Trophoblast cell (in vitro differentiated cells and primary cell): ENCODE data around the gene NDRG2.
"Not testable (repeated sequence)": the region's sequence is repeated elsewhere in the genome, so short reads cannot be mapped to it uniquely, and the experiment has no call there.

Experiments used
- DNase-seq, 2 donors: peaks; one replicate each; pipeline ENCODE4 v3.0.0-alpha.2; 2016
- H2AFZ ChIP-seq: 2 replicates; pipeline ENCODE4 v1.6.1; 2013; ENCODE audit warnings: low read length, moderate library complexity, mild to moderate bottlenecking; ENCODE audit not compliant: insufficient read depth, poor library complexity
- H2AK5ac ChIP-seq: 2 replicates; pipeline ENCODE4 v1.6.1; 2013; ENCODE audit warnings: mild to moderate bottlenecking, low read length
- H2BK120ac ChIP-seq: 2 replicates; pipeline ENCODE4 v1.6.1; 2013; ENCODE audit warnings: low read length, mild to moderate bottlenecking, moderate library complexity; ENCODE audit not compliant: insufficient read depth, poor library complexity
- H2BK12ac ChIP-seq: 2 replicates; pipeline ENCODE4 v1.6.1; 2013; ENCODE audit warnings: mild to moderate bottlenecking, low read length, moderate library complexity
- H2BK5ac ChIP-seq: 2 replicates; pipeline ENCODE4 v1.6.1; 2013; ENCODE audit warnings: low read length, low read depth, moderate library complexity, mild to moderate bottlenecking; ENCODE audit not compliant: poor library complexity
- H3K14ac ChIP-seq: 2 replicates; pipeline ENCODE4 v1.6.1; 2013; ENCODE audit warnings: mild to moderate bottlenecking, low read length
- H3K18ac ChIP-seq: 2 replicates; pipeline ENCODE4 v1.6.1; 2013; ENCODE audit warnings: mild to moderate bottlenecking, low read length
- H3K23ac ChIP-seq: 2 replicates; pipeline ENCODE4 v1.6.1; 2013; ENCODE audit warnings: low read length
- H3K27ac ChIP-seq: 2 replicates; pipeline ENCODE4 v1.5.1; 2013; ENCODE audit warnings: low read depth, mild to moderate bottlenecking, inconsistent platforms, low read length, moderate library complexity
- H3K27me3 ChIP-seq: 2 replicates; pipeline ENCODE4 v1.6.1; 2013; ENCODE audit warnings: inconsistent platforms, mild to moderate bottlenecking, low read length, moderate library complexity; ENCODE audit not compliant: insufficient read depth
- H3K36me3 ChIP-seq, 2 experiments: 1 replicate in 1 of 2; 2 replicates in 1 of 2; pipeline ENCODE4 v1.6.1; 2013; ENCODE audit warnings: low read length in 2 of 2, mild to moderate bottlenecking in 2 of 2, moderate library complexity in 1 of 2; ENCODE audit not compliant: insufficient read depth in 2 of 2, control insufficient read depth in 1 of 2
- H3K4ac ChIP-seq: 2 replicates; pipeline ENCODE4 v1.6.1; 2013; ENCODE audit warnings: low read depth, mild to moderate bottlenecking, low read length, moderate library complexity
- H3K4me1 ChIP-seq, 2 experiments: 1 replicate in 1 of 2; 2 replicates in 1 of 2; pipeline ENCODE4 v1.6.1; 2013; ENCODE audit warnings: low read length in 2 of 2, mild to moderate bottlenecking in 2 of 2, moderate library complexity in 1 of 2; ENCODE audit not compliant: insufficient read depth in 2 of 2, control insufficient read depth in 1 of 2
- H3K4me2 ChIP-seq: 2 replicates; pipeline ENCODE4 v1.6.1; 2013; ENCODE audit warnings: inconsistent platforms, mild to moderate bottlenecking, low read length, moderate library complexity
- H3K4me3 ChIP-seq: 2 replicates; pipeline ENCODE4 v1.5.1; 2013; ENCODE audit warnings: mild to moderate bottlenecking, low read depth, low read length, inconsistent platforms
- H3K79me1 ChIP-seq: one replicate; pipeline ENCODE4 v1.6.1; 2013; ENCODE audit warnings: low read length
- H3K79me2 ChIP-seq: 2 replicates; pipeline ENCODE4 v1.6.1; 2013; ENCODE audit warnings: low read length, mild to moderate bottlenecking; ENCODE audit not compliant: control insufficient read depth, insufficient read depth, poor library complexity
- H3K9ac ChIP-seq: 2 replicates; pipeline ENCODE4 v1.6.1; 2013; ENCODE audit warnings: mild to moderate bottlenecking, low read length
- H3K9me3 ChIP-seq: 2 replicates; pipeline ENCODE4 v1.6.1; 2013; ENCODE audit warnings: low read depth, mild to moderate bottlenecking, control low read depth, inconsistent platforms, low read length; ENCODE audit not compliant: insufficient read depth
- H4K12ac ChIP-seq: 2 replicates; pipeline ENCODE4 v1.6.1; 2013; ENCODE audit warnings: low read depth, mild to moderate bottlenecking, low read length, moderate library complexity
- H4K8ac ChIP-seq: 2 replicates; pipeline ENCODE4 v1.6.1; 2013; ENCODE audit warnings: low read depth, mild to moderate bottlenecking, low read length, moderate library complexity
- H4K91ac ChIP-seq: one replicate; pipeline ENCODE4 v1.6.1; 2013; ENCODE audit warnings: low read depth, mild to moderate bottlenecking, low read length, moderate library complexity
- WGBS: extraction: QIAGEN DNeasy Blood & Tissue Kit; methylation state at CpG from one replicate; pipeline ENCODE4 v1.1.7; 2013; ENCODE audit warnings: missing lambda C conversion rate; ENCODE audit not compliant: insufficient read length, insufficient coverage; ENCODE audit errors: extremely low coverage; 5-methylcytosine and 5-hydroxymethylcytosine counted together

Gene NDRG2

DNA sequence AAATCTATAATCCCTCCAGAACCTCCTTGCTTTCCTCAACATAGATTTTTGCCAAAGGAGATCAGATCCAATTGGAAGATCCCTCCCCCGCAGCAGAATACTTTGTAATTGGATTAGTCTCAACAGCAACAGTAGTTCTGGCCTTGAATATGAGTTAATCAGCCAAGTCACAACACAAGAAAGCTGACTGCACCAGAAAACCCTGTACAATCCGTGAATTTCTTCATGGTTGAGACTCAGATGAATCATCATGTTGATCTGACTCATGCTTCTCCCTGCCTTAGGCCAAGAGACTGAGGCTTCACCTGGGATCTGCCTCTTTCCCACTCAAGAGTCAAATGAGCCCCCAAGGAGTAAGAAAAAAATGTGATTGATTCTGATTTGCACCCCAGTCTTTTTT is 38.0 kb downstream of the NDRG2 start:
- WGBS: no CpG with 5 or more reads among the region's 2 CpGs
- Histone ChIP-seq H3K23ac (no peak overlapping the region), H3K18ac (no peak overlapping the region), H2BK5ac (no peak overlapping the region), H3K4ac (no peak overlapping the region), H3K79me1 (peaks cover 3% of the 10 kb centered on the region), H4K91ac (no peak overlapping the region), H3K36me3 (no peaks in the 10 kb centered on the region), H3K4me2 (no peak overlapping the region), H3K9ac (no peak overlapping the region), H2AFZ (no peak overlapping the region), H3K27ac (no peak overlapping the region), H3K4me3 (no peak overlapping the region), H3K27me3 (no peaks in the 10 kb centered on the region), H2AK5ac (no peak overlapping the region), H3K14ac (no peak overlapping the region), H3K79me2 (peaks cover 1% of the 10 kb centered on the region), H4K12ac (no peak overlapping the region), H2BK12ac (no peak overlapping the region), H3K9me3 (no peaks in the 10 kb centered on the region), H2BK120ac (no peak overlapping the region), H4K8ac (no peak overlapping the region), H3K4me1 (peaks cover 8 to 14% of the 10 kb centered on the region in 2 experiments)
- peak; percentile 49 to 85 for DNase-seq

DNA sequence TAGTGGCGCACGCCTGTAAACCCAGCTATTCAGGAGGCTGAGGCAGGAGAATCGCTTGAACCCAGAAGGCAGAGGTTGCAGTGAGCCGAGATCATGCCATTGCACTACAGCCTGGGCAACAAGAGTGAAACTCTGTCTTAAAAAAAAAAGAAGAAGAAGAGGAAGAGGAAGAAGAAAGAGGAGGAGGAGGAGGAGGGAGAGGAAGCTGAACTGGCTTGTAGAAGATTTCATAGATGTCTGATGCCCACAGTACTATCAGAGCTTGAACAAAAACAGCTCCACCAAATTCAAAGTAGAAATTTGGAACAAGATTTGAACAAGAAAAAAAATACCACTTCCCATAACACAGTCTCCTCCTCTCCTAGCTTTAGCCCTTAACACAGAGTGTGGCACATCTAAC is 39.2 kb downstream of the NDRG2 start:
- H3K27me3 ChIP-seq, DNase-seq, H3K4me3 ChIP-seq, H4K8ac ChIP-seq, H4K12ac ChIP-seq, H3K36me3 ChIP-seq, H2BK5ac ChIP-seq, H3K18ac ChIP-seq, H3K27ac ChIP-seq, H2BK12ac ChIP-seq, H4K91ac ChIP-seq, H2AFZ ChIP-seq, H2AK5ac ChIP-seq, H3K9ac ChIP-seq, H3K79me2 ChIP-seq, H3K4ac ChIP-seq, H3K4me2 ChIP-seq, H2BK120ac ChIP-seq, H3K14ac ChIP-seq, H3K9me3 ChIP-seq, H3K79me1 ChIP-seq, H3K23ac ChIP-seq: not testable (repeated sequence)
- no CpG with 5 or more reads among the region's 4 CpGs for WGBS
- peaks cover 8 to 14% of the 10 kb centered on the region in 2 experiments for H3K4me1 ChIP-seq

DNA sequence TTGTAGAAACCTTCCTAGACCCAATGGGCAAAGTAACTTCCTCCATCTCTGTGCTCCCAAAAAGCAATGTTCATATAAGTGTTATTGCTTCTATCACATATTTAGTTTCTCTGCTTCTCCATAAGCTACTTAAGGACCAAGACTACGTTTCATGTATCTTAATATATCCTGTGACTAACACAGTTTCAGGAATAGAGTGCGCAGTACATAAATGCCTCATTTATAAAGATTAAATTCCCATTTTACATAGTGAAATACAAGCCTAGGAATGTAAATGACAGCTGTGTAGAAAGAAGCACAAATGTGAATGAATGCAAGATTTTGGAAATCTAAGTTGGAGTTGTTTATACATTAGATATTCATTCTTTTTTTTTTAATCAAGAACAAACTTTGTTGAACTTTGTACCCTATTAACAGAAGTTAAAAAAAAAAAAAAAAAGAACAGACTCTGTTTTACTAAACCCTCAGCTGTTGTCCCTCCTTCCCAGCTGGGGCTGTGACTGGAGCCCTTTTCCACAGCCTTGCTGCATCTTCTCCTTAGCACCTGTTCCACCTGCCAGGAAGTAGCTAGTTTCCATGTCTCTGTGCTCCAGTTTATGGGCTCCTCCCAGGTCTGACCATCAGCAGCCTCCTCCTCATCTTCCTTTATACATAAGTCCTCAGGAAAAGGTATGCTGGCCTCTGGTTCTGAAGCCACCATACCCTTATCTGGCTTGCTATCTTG is 42.1 kb downstream of the NDRG2 start:
- Histone ChIP-seq H2AK5ac (no peak overlapping the region), H3K79me1 (no peaks in the 10 kb centered on the region), H3K9ac (no peak overlapping the region), H4K12ac (no peak overlapping the region), H3K4me2 (no peak overlapping the region), H2BK12ac (no peak overlapping the region), H3K36me3 (no peaks in the 10 kb centered on the region), H3K4me3 (no peak overlapping the region), H4K91ac (no peak overlapping the region), H3K9me3 (no peaks in the 10 kb centered on the region), H3K79me2 (no peaks in the 10 kb centered on the region), H3K23ac (no peak overlapping the region), H3K27me3 (no peaks in the 10 kb centered on the region), H3K18ac (no peak overlapping the region), H4K8ac (no peak overlapping the region), H3K14ac (no peak overlapping the region), H2AFZ (no peak overlapping the region), H2BK5ac (no peak overlapping the region), H3K27ac (no peak overlapping the region), H3K4ac (no peak overlapping the region), H2BK120ac (no peak overlapping the region), H3K4me1 (peaks cover 8 to 9% of the 10 kb centered on the region in 2 experiments)
- DNase-seq: no peak
- WGBS: no CpG with 5 or more reads among the region's 2 CpGs

DNA sequence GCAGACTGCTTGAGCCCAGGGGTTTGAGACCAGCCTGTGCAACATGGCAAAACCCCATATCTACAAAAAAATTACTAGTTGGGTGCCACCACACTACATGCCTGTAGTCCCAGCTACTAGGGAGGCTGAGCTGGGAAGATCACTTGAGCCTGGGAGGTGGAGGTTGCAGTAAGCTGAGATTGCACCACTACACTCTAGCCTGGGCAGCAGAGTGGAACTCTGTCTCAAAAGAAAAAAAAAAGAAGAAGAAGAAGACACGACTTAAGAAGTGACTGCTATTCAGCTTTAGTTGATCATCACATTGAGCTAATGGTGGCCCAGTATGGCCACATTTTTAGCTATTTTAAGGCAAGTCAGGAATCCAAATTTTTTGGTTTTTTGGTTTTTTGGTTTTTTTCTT is 44.0 kb downstream of the NDRG2 start:
- Histone ChIP-seq H4K12ac (no peak overlapping the region), H4K91ac (no peak overlapping the region), H3K23ac (no peak overlapping the region), H3K14ac (no peak overlapping the region), H2BK5ac (no peak overlapping the region), H3K18ac (no peak overlapping the region), H2BK12ac (no peak overlapping the region), H2BK120ac (no peak overlapping the region), H3K79me1 (no peaks in the 10 kb centered on the region), H3K79me2 (no peaks in the 10 kb centered on the region), H2AK5ac (no peak overlapping the region), H3K4ac (no peak overlapping the region), H3K4me3 (no peak overlapping the region), H2AFZ (no peak overlapping the region), H3K9ac (no peak overlapping the region), H3K27ac (no peak overlapping the region), H3K4me1 (peaks cover 0 to 2% of the 10 kb centered on the region in 2 experiments), H3K4me2 (no peak overlapping the region), H4K8ac (no peak overlapping the region), H3K9me3 (no peaks in the 10 kb centered on the region), H3K36me3 (no peaks in the 10 kb centered on the region), H3K27me3 (no peaks in the 10 kb centered on the region)
- no CpG with 5 or more reads among the region's 1 CpG for WGBS
- no peak for DNase-seq
